Glomerular endothelial cell (primary cell): ENCODE data around the gene PDE5A. TPM values are rescaled to one million over a fixed set of nuclear protein-coding genes. Genes with fewer than 3 reads are reported as not detected.
"Not testable (repeated sequence)": the region's sequence is repeated elsewhere in the genome, so short reads cannot be mapped to it uniquely, and the experiment has no call there.

ENCODE experiments used
- DNase-seq: peaks from one replicate; pipeline ENCODE4 v3.0.0-alpha.2; 2011; ENCODE audit warnings: low read depth, low spot score; ENCODE audit errors: extremely low read depth
- total RNA-seq: library from RNA; depleted of rRNA; stranded (reverse); fragments of >200 nt; gene quantifications from 2 replicates; pipeline ENCODE4 v1.2.3, GENCODE V29; 2015

The PDE5A gene
- total RNA-seq, result 2.5 and 3.4 TPM in 2 replicates

DNA sequence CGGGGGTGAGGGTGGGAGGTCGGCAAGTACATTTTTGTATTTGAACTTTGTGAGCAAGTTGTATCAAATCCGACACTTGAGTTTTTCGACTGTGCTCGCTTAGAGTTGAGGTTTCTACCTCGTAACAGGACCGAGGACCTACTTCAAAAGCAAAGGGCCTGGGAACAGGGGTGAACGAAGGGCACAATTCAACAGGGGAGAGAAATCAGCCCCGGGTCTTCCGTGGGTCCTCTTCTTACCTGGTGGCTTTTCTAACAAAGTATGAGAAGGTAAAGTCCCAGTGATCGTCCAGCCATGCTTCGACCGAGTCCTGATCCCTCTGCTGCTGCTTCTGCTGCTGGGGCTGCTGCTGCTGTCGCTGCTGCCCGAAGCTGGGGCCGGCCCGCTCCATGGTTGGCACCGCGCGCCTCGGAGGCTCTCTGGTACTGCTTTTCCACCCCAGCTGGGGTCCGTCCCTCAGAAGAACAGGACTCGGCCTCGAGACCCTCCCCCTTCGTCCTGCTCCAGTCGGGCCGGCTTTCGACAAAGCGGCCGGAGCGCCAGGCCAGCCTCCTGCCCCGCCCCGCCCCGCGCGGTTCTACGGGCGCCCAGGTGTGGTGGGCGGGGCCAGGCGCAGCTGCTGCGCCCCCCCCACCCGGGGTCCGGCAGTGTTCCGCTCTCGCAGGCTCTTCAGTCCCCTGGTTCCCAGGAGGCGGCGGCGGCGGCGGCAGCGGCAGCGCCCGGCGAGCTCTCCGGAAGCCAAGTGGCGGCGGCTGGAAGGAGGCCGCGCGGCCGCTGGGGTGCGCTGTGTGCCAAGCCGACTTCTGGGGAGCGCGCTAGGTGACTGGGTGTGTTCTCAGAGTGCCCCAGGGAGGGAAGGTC, at the start of gene PDE5A:
Gene PDE5A, minus strand, starts transcription at position 524 of the 861 bp plus-strand sequence. Its CDS starts 133 bp downstream, at position 391.
- no peak for DNase-seq

DNA sequence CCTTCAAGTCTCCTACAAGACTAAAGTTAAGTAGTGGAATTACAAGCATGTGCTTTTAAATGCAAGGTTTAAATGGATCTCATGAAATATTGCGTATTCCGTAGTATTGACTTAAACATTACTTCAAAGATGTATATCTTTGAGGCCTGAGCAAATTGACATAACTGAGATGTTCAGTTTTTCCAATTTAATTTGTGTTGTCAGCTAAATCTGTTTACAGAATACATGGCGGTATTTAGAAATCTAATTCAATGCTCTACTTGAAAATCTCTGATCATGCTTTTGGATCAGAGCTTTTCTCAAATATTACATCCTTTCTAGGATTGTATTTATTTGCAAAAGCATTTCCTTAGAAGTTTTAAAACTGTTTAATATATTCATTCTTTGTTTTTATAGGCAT, 47.5 kb upstream of the PDE5A start:
- no peak for DNase-seq

DNA sequence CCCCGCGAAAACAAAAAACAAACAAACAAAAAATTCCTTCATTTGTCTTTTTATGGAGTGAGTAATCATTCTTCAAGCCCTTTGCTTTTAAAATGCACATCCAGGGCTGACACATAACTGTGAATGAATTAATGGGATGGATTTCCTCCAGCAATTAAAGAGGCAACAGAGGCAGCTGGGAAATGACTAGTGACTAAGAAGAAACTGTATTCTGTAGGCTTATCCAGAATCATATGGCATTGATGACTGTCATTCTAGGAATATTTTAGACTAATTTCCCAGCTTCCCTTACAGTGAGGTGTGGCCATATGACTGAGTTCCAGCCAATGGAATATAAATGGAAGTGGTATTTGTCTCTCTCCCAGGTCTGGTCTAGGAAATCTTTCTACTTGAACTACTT, 46.8 kb upstream of the PDE5A start:
- no peak for DNase-seq

DNA sequence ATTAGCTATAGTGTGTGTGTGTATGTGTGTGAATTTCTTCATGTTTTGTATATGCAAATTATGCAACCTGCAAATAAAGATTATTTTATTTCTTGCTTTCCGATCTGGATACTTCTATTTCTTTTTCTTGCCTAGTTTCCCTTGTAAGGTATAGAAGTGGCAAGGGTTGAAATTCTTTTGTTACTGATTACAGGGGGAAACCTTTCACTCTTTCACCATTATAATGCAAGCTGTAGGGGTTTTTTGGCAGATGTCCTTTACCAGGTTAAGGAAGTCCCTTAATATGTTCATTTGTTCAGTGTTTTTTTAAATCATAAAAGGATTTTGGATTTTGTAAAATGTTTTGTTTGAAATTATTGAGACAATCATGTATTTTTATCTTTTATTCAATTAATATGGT, 44.3 kb upstream of the PDE5A start:
- DNase-seq, result no peak

DNA sequence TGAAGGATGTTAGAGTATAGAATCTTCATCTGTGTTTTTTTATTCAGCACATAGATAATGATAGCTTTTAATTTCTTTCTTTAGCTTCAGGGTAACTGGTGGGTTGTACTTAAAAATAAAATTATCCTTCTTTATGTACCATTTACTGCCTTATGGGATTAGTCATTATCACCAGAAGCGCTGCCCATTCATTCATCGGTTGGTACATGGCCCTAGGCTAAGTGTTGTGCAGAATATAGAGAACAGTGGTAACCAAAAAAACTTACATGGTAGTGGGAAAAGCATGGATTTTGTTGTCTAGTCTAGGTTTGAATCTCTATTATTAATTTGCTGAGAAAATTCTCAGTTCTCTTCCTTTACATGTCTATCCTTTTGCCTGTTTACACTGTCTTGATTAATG, 43.5 kb upstream of the PDE5A start:
- no peak for DNase-seq

DNA sequence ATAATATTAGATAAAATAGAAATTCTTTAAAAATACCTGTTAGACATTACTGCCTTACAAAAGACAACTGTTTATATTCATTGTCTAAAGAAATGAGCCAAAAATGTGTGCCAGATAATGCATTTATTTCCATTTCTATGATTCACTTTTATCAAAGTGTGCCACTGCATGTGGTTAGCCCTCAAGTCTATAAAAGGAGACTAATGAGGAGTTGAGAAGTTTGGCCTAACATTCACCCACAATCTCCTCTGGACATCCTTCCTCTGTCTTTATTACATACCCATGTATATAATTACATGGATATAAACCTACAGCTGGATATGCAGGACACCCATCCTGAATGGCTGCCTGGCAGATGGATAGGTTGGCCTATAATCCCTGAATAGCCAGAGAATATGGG, 42.6 kb upstream of the PDE5A start:
- no peak for DNase-seq

DNA sequence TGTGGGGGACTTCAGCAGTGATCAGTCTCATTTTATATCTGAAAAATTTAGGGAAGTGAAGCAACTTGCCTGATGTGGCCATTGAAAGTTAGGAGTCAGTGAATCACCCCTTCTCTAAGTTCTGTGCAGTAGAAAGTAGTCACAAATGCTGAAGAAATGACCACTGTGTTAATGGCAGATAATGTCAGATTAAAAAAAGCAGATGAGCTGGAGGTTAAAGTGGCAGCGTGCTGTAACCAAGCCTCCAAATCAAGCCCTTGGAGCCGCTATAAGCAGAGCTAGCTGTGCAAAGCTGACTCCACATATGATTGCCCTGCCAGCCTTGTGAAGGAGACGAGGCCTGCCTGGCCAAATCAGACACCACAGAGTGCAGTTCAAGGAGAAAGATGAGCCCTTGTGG, 39.2 kb upstream of the PDE5A start:
- DNase-seq, result no peak

DNA sequence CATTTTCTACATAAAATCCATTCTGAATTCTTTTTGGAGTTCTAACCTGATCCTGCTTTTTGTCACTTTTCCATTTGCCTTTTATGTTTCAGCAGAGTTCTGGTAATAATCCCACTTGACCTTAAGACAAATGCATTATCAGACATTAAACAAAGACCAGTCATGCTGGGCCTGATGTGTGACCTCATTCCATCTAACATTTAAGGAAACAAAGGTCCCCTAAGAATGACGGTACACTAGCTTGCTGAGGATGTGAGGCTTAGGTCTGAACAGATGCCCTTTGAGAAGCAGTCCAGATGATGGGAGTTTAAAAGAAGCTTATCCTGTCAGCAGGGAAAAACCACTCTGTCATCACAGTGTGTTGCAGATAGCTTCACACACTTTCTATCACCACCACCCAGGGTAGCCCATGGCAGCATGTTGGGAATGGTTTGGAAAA, 38.1 kb upstream of the PDE5A start:
- no peak for DNase-seq

DNA sequence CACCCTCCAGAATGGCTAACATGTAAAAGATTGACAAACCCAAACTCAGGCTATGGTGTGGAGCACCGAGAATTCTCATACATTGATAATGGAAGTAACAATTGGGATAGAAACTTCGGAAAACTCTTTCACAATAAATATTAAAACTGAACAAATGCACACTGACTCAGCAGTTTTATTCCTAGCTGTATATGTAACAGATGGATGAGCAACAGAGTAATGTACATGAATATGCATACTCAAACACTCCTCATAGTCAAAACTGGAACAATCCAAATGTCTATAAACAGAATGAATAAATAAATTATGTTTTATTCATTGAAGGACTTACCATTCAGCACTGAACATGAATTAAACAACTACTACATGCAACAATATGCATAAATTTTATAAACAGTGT, 37.1 kb upstream of the PDE5A start:
- DNase-seq, result no peak

DNA sequence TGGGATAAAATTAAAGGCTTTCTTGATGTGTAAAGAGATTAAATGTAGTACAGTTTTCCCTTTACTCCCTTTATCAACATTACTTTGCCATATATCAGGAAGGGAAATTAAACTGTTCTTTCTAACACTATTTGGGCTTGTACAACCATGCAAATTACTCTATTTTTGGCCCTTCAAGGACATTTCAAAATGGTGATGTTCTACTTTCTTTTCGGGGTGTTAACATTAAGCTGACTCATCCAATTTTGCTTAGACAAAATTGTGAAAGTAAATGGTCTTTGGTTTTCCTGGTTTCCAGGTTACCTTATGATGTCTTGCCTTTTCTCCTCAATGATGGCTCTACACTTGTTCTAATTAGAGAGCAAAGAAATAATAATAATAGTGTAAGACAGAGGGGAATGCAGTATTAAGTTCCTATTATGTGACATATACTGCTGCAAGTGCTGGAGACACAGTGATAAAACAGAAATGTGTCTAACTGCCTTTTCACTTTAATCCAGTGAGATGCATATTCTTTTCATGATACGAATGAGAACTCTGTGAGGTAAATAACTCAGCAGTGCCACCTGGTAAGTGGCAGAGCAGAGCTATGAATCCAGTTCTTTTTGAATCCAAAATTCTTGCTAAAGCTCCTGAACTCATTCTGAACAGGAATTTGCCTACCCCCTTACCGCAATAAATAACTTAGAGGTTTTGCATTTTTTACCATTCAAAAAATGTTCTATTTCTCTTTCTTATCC, 35.7 kb upstream of the PDE5A start:
- no peak for DNase-seq

DNA sequence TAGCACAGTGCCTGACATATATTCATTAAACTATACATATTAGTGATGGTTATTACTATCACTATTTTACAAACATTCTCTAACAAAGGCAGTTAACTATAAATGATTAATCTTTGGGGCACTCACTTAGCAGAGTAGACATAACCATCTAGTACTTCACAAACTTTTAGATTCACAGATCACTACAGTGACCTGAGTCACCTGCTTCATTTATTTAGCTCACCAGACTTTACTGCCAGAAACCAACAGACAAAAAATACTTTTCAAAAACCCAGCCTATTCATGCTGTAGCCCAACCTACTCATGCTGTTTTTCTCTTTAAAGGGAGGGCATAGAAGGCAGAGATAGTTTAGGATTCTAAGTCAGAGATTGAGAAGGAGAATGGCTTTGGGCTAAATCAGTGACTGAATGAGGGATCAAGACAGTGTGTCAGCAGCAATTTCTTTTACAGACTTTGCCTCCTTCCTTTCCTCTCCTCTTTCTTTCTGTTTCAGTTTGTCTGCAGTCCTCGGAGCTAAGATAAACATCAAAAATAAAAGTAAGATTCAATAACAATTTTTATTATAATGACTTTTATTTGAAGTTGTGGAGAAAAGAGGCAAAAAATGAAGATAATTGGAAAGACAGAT, 34.7 kb upstream of the PDE5A start:
- DNase-seq, result no peak

DNA sequence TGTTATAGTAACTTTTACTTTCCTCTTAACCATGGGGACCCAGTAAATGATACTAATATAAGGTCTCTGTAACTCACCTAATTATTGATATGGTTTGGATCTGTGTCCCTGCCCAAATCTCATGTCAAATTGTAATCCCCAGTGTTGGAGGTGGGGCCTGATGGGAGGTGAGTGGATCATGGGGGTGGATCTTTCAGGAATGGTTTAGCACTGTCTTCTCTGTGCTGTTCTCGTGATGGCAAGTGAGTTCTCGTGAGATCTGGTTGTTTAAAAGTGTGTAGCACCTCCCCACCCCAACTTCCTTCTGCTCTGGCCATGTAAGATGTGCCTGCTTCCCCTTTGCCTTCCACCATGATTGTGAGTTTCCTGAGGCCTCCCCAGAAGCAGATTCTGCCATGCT, 34.0 kb upstream of the PDE5A start:
- not testable (repeated sequence) for DNase-seq

DNA sequence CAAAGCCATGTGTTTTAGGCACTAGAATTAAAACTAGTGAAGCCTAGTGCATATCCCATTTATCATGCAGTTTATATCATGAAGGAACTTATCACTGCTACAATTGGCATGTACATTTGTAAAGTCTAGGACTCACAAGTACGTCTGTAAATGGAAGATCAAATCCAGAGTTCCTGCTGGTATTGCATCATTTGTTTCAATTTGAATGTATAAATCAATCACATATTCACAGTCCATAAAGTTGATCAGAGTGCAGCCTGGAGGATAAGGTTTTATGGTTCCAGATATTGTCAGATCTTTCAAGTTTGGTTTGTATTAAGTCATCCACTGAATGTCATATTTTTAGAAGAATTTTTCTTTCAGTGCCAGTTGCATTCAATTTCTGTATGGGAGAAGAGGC, 32.6 kb upstream of the PDE5A start:
- no peak for DNase-seq

DNA sequence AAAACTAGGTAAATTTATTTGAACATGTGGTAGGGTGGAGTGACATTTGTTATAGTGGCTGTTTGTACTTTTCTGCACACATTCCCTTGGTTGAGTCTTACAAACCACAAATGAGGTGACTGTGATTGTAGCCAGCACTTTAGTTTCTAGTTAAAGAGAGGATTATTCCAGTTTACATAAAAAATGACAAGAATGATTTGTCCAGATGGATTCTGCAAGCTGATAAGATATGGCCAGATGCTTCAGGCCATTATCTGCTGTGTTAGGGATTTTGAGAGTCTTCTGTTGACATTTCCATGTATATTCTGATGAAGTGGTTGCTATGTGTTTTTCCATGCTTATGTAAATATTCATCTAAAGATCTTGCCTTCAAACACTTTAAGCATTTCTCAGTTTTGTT, 31.0 kb upstream of the PDE5A start:
- DNase-seq, result no peak

DNA sequence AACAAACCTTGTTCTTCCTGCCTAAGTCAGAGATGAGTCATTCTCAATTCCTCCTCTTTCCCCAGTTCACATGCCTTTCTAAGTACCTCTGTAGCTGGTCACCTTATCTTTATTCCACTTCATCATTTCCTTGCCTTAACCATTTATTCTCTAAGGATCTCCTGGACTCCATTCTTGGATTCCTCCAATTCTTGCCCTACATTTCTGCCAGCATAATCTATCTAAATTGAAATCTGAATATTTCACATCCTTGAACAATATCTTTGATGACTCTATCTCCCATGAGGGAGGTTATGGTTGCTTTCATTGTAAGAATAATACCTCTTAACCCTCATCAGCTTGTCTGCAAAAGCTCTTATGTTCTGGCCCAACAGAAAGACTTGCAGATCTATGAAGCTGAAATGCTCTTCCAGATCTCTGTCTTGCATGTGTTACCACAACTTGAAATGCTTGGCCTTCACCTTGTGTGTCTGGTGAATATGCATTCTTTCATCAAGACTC, 28.6 kb upstream of the PDE5A start:
- DNase-seq, result peak; percentile 7

DNA sequence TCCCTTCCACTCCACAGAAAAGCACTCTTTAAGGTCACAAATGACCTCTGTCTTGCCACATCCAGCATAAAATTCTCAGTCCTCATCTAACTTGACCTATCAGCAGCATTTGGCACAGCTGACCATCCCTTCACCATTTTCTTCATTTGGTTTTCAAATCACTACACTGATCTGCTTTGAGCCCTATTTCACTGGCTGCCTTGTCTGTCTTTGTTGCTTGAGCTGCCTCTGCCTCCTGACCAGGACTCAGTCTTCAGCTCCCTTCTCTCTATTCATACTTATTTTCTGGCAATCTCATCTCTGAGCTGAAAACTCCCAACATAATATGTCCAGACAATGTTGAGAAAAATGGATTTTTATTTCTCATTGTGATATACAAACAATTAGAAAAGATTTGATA, 27.7 kb upstream of the PDE5A start:
- DNase-seq, result no peak

DNA sequence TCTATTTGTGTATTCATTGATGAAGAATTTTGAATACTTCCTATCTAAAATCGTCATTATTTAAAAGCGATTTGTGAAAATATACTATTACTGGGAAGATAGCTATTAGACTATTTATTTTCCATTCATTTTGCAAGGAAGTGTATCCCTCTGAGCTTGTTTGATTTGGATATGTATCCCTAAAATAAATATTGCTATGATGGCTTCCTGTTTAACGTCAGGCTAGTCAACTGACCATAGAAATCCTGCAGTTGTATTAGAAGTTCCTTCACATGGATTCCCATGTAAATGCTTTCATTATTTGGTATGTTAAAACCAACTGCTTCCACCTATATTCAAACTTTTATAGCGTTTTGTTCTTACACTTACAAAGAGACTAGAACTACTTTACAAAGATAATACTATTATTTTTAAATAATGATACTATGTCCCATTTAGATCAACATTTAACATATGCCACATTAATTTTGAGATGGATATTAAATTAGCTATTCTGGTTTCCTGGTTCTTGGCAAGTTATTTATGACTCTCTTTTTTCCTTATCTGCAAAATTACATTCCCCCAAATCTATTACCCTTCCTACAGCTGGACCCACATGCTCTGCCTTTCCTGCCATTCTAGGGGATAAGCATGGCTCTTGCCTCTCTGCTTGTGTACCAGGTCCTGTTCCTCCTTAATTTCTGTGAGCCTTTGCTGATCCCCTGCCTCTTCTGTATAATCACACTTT, 26.7 kb upstream of the PDE5A start:
- no peak for DNase-seq

DNA sequence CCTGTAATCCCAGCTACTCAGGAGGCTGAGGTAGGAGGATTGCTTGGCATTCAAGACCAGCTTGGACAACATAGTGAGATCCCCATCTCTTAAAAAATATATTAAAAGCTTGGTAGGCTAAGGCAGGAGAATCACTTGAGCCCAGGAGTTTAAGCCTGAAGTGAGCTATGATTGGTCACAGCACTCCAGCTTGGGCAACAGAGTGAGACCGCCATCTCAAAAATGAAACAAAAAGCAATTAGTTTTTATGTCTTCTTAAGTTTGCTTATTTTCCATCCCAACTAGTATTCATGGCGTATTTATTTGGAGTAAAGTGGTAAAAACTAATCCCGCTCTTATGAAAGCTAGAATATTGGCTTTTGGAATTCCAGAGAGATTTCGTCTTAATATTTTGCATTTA, 25.4 kb upstream of the PDE5A start:
- DNase-seq, result no peak

DNA sequence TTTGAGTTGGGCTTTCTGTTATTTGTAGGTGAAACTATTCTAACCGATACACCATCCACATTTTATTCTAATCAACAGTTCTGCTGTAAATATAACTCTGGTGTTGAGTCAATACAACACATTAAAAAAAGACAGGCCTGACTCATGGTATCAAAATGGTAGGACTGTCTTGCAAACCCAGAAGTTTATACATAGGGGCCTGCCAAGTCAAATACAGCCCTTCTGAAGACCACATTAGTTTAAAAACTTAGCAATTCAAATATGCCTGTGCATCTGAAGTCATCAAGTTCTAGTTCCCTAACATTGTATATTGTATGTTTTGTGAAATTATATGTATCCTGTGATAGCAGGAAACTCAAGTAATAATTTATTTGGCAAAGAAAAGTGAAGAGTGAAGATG, 24.4 kb upstream of the PDE5A start:
- DNase-seq, result no peak

DNA sequence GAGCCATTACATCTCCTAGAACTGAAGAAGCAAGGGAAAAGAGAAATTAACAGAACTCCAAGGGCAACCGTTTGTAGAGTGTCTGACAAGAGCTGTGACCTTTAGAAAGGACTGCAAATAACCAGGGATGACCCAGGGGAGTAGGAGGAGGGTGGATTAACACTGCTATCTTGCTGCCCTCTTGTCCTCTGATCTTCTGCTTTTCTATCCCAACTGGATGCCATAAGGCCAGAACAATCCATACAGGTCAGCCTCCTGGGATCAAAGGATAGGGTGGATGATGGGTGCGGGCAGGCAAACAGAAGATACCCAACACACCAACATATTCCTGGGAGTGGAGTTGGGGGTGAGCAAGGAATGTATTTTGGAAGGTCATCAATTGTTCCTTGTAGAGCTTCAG, 19.8 kb upstream of the PDE5A start:
- no peak for DNase-seq

DNA sequence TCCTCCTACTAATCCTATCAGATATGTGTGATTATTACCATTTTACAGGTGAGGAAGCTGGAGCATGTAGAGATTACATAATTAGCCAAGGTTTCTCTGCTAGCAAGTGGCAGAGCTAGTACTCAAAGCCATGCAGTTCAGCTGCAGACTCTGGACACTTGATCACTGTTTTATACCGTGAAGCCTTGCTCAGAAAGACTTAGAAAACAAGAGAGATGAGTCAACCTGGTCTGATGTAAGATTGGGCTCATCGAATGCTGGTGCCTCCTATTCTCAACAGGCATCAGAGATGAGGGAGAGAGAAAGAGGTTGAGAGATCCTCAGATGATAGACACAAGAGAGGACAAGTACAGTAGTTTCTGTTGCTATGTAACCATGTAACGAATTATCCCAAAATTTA, 19.0 kb upstream of the PDE5A start:
- DNase-seq, result no peak
